Ectodermal cell (in vitro differentiated cells): ENCODE measurements around the gene NKIRAS2.

Experiments
- H3K27ac ChIP-seq: 2 replicates; pipeline ENCODE4 v1.7.0; 2013; ENCODE audit warnings: mild to moderate bottlenecking, low read depth, low read length; ENCODE audit not compliant: insufficient read depth, poor library complexity, severe bottlenecking
- H3K27me3 ChIP-seq: 2 replicates; pipeline ENCODE4 v1.7.0; 2013; ENCODE audit warnings: mild to moderate bottlenecking, low read length; ENCODE audit not compliant: insufficient read depth, control insufficient read depth, poor library complexity, severe bottlenecking
- H3K36me3 ChIP-seq: one replicate; pipeline ENCODE4 v1.7.0; 2013; ENCODE audit warnings: low read length; ENCODE audit not compliant: control insufficient read depth, insufficient read depth
- H3K4me1 ChIP-seq: one replicate; pipeline ENCODE4 v1.7.0; 2013; ENCODE audit warnings: low read length; ENCODE audit not compliant: control insufficient read depth, insufficient read depth
- H3K4me3 ChIP-seq: 2 replicates; pipeline ENCODE4 v1.7.0; 2013; ENCODE audit warnings: low read depth, low read length, control low read depth; ENCODE audit not compliant: insufficient read depth
- H3K9me3 ChIP-seq: 2 replicates; pipeline ENCODE4 v1.7.0; 2013; ENCODE audit warnings: mild to moderate bottlenecking, low read length, moderate library complexity; ENCODE audit not compliant: control insufficient read depth
- WGBS, 2 experiments: methylation state at CpG; one replicate each; pipeline ENCODE4 v1.1.7; 2013; ENCODE audit warnings: missing lambda C conversion rate in 2 of 2; 5-methylcytosine and 5-hydroxymethylcytosine counted together

The NKIRAS2 gene

DNA sequence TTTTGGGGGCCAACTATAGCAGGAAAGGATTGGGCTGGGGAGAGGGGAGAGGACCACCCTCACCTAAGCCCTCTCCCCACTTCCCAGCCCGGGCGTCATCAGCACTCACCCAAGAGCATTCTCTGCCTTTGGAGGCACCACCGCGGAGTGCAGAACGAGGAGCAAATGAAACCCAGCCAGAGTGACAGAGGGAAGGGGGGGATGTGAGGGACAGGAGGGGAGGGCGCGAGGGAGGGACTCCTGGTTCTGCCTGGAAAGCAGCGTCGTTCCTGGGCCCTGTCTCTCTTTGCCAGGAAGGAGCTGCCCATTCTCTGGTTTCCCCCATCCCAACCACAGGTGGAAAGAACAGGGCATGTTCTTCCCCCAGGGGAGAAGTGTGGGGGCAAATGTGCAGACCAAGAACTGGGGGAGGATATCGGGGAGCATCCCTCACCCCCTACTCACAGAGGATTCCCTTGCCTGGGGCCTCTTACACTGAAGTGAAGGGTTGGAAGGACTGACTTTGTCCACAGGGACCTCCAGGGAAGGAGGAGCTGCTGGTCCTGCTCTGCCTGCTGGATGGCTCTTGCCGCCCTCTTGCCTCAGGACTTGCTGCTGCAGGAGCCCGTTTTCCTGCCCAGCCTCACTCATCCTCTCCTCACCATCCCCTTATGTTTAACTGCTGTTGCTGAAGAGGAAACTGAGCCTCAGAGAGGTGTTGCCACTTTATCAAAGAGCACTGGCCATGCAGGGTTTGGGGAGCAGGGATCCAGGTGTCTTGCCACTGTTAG, 34.0 kb downstream of the NKIRAS2 start:
- no peaks in the 10 kb centered on the region for H3K36me3 ChIP-seq
- peaks cover 25% of the 10 kb centered on the region for H3K4me1 ChIP-seq
- 30 to 35% methylated on average over 11 to 12 of the region's 12 CpGs for WGBS, 2 experiments
- H3K27me3 ChIP-seq: peaks cover 27% of the 10 kb centered on the region
- no peak overlapping the region for H3K27ac ChIP-seq
- H3K4me3 ChIP-seq: no peak overlapping the region
- H3K9me3 ChIP-seq: no peaks in the 10 kb centered on the region

DNA sequence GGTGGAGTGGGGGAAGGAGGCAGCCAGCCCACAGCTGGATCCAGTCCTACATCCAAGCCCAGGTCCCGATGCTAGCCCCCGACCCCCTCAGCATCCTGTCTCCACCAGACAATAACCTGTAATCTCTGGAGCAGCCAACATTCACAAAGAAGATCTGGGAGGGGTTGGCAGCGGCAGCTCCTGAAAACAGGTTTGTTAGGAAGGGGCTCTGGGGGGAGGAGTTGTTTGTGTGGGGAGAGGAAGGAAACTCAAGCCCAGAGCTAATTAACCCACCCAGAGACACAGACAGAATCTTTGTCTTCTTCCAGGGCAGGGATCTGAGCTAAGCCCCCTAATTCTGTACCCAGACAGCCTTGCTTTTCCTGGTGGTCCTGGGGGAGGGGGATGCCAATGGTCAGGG, 35.1 kb downstream of the NKIRAS2 start:
- no peaks in the 10 kb centered on the region for H3K9me3 ChIP-seq
- H3K27me3 ChIP-seq: peaks cover 23% of the 10 kb centered on the region
- H3K4me1 ChIP-seq: peaks cover 25% of the 10 kb centered on the region
- no peaks in the 10 kb centered on the region for H3K36me3 ChIP-seq
- H3K27ac ChIP-seq: no peak overlapping the region
- WGBS, 2 experiments: 16 to 20% methylated on average over 2 to 3 of the region's 3 CpGs
- H3K4me3 ChIP-seq: no peak overlapping the region

DNA sequence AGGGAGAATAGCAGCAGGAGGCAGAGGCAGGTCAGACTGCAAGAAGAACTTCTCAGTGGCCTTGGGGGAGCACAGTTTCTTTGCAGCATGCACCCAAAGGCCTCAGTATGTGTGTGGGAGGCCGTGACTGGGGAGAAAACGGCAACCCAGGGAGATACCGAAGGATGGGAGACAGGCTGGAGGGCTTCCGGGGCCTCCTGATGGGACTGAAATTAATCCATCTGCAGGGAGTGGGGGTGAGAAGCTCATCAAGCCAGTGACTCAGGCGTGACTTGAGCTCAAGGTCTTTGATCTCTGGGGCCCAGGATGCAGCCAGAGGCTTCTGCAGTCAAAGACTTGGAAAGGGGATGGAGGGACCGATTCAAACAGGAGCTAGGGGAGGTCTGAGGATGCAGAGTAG, 35.6 kb downstream of the NKIRAS2 start:
- H3K4me1 ChIP-seq: peaks cover 25% of the 10 kb centered on the region
- H3K27me3 ChIP-seq: peaks cover 23% of the 10 kb centered on the region
- H3K9me3 ChIP-seq: no peaks in the 10 kb centered on the region
- no peaks in the 10 kb centered on the region for H3K36me3 ChIP-seq
- 39 to 41% methylated on average over 6 of the region's 6 CpGs for WGBS, 2 experiments
- no peak overlapping the region for H3K27ac ChIP-seq
- H3K4me3 ChIP-seq: no peak overlapping the region

DNA sequence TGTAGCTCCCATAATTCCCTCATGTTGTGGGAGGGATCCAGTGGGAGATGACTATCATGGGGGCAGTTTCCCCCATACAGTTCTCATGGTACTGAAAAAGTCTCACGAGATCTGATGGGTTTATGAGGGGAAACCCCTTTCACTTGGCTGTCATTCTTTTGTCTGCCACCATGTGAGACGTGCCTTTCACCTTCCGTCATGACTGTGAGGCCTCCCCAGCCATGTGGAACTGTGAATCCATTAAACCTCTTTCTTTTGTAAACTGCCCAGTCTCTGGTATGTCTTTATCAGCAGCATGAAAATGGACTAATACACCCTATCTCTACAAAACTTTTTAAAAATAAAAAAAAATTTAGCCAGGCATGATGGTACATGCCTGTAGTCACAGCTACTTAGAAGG, 36.7 kb downstream of the NKIRAS2 start:
- no peaks in the 10 kb centered on the region for H3K36me3 ChIP-seq
- H3K9me3 ChIP-seq: no peaks in the 10 kb centered on the region
- H3K4me1 ChIP-seq: peaks cover 27% of the 10 kb centered on the region
- no peak overlapping the region for H3K27ac ChIP-seq
- H3K27me3 ChIP-seq: peaks cover 13% of the 10 kb centered on the region
- H3K4me3 ChIP-seq: no peak overlapping the region
- WGBS, 2 experiments: 64 to 83% methylated on average over 3 of the region's 3 CpGs

DNA sequence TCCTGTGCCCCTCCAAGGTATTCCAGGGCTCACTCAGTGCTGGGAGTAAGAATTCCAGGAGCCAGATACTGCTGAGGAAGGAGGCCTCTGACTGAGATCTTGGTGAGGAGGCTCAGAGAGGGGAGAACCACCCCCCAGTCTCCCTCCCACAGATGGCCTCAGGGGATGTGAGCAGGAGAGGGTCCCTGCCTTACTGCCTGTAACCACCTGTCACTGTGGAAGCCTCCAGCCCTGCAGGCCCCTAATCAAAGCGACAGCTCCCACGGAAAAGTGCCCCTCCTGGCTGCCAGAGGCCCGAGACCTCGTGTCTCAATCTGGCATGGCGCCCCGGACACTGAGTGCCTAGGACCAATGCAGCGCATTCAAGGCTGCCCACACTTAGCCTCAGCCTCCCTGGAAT, 38.2 kb downstream of the NKIRAS2 start:
- H3K4me1 ChIP-seq: peaks cover 32% of the 10 kb centered on the region
- no peaks in the 10 kb centered on the region for H3K9me3 ChIP-seq
- peaks cover 8% of the 10 kb centered on the region for H3K27me3 ChIP-seq
- no peaks in the 10 kb centered on the region for H3K36me3 ChIP-seq
- H3K4me3 ChIP-seq: no peak overlapping the region
- 87% methylated on average over 7 of the region's 7 CpGs for WGBS, 2 experiments
- H3K27ac ChIP-seq: no peak overlapping the region

DNA sequence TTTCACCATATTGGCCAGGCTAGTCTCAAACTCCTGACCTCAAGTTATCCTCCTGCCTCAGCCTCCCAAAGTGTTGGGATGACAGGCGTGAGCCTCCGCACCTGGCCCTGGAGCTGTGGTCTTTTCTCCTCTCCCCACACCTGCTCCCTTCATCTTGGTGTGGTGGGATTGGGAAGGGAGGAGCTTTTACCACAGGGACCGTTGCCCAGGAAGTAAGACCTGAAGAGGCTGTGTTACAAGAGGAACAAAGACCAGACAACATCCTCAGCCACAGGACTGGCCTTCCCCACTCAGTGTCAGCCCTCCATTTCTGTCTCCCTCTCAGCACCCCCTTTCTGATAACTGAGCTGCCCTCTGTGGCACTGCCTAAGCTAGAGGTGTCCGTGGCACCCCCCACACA, 39.9 kb downstream of the NKIRAS2 start:
- H3K27me3 ChIP-seq: no peaks in the 10 kb centered on the region
- no peaks in the 10 kb centered on the region for H3K9me3 ChIP-seq
- no peak overlapping the region for H3K27ac ChIP-seq
- H3K4me3 ChIP-seq: no peak overlapping the region
- WGBS, 2 experiments: 80 to 89% methylated on average over 3 to 4 of the region's 4 CpGs
- no peaks in the 10 kb centered on the region for H3K36me3 ChIP-seq
- peaks cover 35% of the 10 kb centered on the region for H3K4me1 ChIP-seq

DNA sequence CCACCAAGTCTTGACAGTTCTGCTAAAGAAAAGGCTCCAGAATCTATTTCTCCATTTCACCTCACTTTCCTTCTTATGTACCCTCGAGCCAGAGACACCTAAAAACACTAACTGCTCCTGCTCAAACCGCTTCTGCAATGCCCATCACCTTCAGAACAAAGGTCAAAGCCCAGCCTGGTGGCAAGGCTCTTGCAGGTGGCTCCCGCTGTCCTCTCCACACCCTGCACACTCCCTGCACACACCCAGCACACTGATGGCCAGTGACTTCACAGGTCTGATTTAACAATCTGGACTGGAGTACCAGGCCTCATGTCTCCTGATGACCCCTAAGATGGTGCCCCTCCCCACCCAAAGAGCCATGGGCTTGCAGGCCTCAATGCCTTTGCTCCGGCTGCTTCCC, 40.3 kb downstream of the NKIRAS2 start:
- peaks cover 31% of the 10 kb centered on the region for H3K4me1 ChIP-seq
- H3K4me3 ChIP-seq: no peak overlapping the region
- H3K27ac ChIP-seq: no peak overlapping the region
- 93 to 97% methylated on average over 4 of the region's 4 CpGs for WGBS, 2 experiments
- H3K36me3 ChIP-seq: no peaks in the 10 kb centered on the region
- no peaks in the 10 kb centered on the region for H3K9me3 ChIP-seq
- H3K27me3 ChIP-seq: no peaks in the 10 kb centered on the region

DNA sequence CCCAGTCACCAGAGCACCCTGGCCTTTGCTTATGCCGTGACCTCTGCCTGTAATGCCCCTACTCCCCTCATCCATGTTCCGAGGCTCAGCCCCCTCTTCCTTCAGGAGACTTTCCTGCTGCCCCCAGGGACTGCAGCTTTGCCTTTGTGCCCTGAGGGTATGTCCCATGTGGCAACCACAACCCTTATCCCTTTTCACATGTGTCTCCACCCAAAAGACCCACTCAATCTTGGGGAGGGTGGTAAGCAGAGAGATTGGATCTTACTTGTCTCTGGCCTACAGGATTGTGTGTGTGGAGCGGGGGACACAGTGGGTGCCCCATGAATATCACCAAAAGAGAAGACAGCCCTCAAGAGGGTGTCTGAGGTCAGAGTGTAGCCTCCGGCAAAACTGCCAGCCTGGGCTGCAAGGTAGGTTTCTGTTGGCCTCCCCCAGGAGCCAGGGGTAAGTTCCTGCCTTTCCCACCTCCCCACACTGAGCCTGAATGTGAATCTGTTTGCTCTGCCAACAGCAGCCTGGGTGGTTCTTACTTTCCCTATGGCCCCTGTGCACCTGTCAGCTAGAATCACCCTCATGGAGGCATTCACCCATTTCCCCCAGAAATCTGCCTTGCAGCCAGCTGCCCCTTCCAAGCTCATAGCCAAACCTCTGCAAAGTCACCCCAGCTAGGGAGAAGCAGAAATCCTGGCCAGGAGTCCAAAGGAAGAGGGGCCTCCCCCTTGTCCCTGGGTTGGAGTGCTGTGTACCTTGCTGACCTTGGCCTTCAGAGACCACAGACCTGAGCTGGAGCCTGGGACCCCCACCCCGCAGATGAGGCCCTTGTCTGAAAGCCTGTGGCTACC, 42.0 kb downstream of the NKIRAS2 start:
- no peaks in the 10 kb centered on the region for H3K9me3 ChIP-seq
- H3K27me3 ChIP-seq: no peaks in the 10 kb centered on the region
- peaks cover 25% of the 10 kb centered on the region for H3K4me1 ChIP-seq
- no peaks in the 10 kb centered on the region for H3K36me3 ChIP-seq
- H3K27ac ChIP-seq: no peak overlapping the region
- WGBS, 2 experiments: 67 to 70% methylated on average over 5 of the region's 5 CpGs
- no peak overlapping the region for H3K4me3 ChIP-seq

DNA sequence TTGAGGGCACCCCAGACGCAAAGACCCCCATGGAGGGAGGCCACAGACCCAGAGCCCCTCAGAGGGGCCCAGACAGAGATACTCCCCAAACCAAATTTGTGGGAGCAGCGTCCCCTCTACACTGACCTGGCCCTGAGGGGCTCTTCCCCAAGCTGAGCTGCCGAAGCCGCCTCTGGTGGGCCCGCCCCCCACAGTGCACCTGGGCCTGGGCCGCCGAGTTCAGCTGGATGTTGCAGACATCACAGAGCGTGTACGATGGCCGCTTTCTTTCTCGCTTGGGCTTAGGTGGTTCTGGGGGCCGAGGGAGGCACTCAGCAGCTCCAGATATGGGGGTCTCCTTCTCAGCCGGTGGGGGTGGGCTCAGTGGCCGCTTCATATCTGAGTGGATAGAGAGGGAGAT, 42.8 kb downstream of the NKIRAS2 start:
- WGBS, 2 experiments: 90 to 92% methylated on average over 14 of the region's 14 CpGs

DNA sequence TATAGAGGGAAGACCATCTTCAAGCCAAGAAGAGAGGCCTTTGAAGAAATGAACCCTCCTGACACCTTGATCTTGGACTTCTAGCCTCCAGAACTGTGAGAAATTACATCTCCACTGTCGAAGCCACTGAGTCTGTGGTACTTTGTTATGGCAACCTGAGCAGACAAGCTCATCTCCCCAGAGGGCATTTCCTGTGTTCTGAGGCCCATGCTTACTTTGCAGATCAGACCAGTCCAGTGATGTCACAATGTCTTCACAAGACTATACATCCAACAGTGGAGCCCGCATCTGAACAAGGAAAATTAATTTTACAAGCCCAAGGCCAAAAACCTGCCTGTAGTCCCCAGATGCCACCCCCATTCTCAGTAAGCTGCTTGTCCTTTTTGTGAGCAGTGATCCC, 45.3 kb downstream of the NKIRAS2 start:
- H3K9me3 ChIP-seq: no peaks in the 10 kb centered on the region
- H3K27me3 ChIP-seq: no peaks in the 10 kb centered on the region
- no peak overlapping the region for H3K27ac ChIP-seq
- no peaks in the 10 kb centered on the region for H3K36me3 ChIP-seq
- WGBS, 2 experiments: 89 to 90% methylated on average over 2 of the region's 2 CpGs
- no peak overlapping the region for H3K4me3 ChIP-seq
- H3K4me1 ChIP-seq: peaks cover 25% of the 10 kb centered on the region

More for the DNA sequence above, 42.8 kb downstream of the NKIRAS2 start:
- no peaks in the 10 kb centered on the region for H3K9me3 ChIP-seq
- H3K4me3 ChIP-seq: no peak overlapping the region
- H3K27ac ChIP-seq: no peak overlapping the region
- peaks cover 25% of the 10 kb centered on the region for H3K4me1 ChIP-seq
- H3K27me3 ChIP-seq: no peaks in the 10 kb centered on the region
- no peaks in the 10 kb centered on the region for H3K36me3 ChIP-seq
